Pancreas (tissue), 10 donors: ENCODE data around the gene NPAS2. TPM values are rescaled to one million over a fixed set of nuclear protein-coding genes. Genes with fewer than 3 reads are reported as not detected.
A peak's percentile ranks its signal among the peaks of the same experiment; 100 is the strongest.

Experiments
- ATAC-seq, 4 donors: fragments of 200-7000 bp; cut with Tn5 transposase; one replicate each; pipeline versions ENCODE4 v1.8.0 to v1.9.1; 2020; ENCODE audit warnings: mild to moderate bottlenecking in 4 of 4, moderate library complexity in 4 of 4
- DNase-seq, 6 donors: peaks; one replicate each; pipeline ENCODE4 v3.0.0-alpha.2; 2020
- FAIRE-seq: peaks from 2 replicates; lab custom pipeline; 2012; peaks lifted over from hg19 to GRCh38; lab: Jason Lieb, UNC
- H3K27ac ChIP-seq, 4 donors: fragments of 200-600 bp; sonication (generic); 1 replicate in 3 of 4; 2 replicates in 1 of 4; pipeline versions ENCODE4 v1.5.0 to v1.8.0; 2020
- H3K27me3 ChIP-seq, 4 donors: fragments of 200-600 bp; one replicate each; pipeline ENCODE4 v1.8.0; 2021
- H3K36me3 ChIP-seq, 3 donors: fragments of 200-600 bp; sonication (generic) in 1 of 3; one replicate each; pipeline versions ENCODE4 v1.5.0 to v1.8.0; 2020 to 2021
- H3K4me1 ChIP-seq, 3 donors: fragments of 200-600 bp; one replicate each; pipeline ENCODE4 v1.8.0; 2021
- H3K4me3 ChIP-seq, 4 donors: fragments of 200-600 bp; sonication (generic) in 2 of 4; one replicate each; pipeline versions ENCODE4 v1.5.0 to v1.8.0; 2020 to 2021
- H3K9me3 ChIP-seq, 4 donors: fragments of 200-600 bp; one replicate each; pipeline ENCODE4 v1.8.0; 2021
- WGBS, 2 donors: extraction: QIAGEN DNeasy Blood & Tissue Kit; methylation state at CpG; one replicate each; pipeline ENCODE4 v1.1.7; 2013; 5-methylcytosine and 5-hydroxymethylcytosine counted together
- intact Hi-C, 3 donors: fragments of 100-400 bp; cut with DNase I; formaldehyde crosslinking; loops; one replicate each; pipeline versions ENCODE4 v1.11.1 to v1.14.2; 2022
- polyA plus RNA-seq, 2 donors: library from polyadenylated mRNA; stranded (reverse); fragments of 200-250 nt; gene quantifications; one replicate each; pipeline ENCODE4 v1.2.3, GENCODE V29; 2013
- total RNA-seq, 6 donors: library from RNA; stranded (reverse); fragmentation: NEBNext Ultra II Directional in 4 of 6; extraction: Animal tissue kit (Norgen Biotek cat#: 25700) in 4 of 6; gene quantifications; one replicate each; pipeline versions ENCODE4 v1.2.1 to v1.2.4, GENCODE V29; 2021 to 2023
- TF ChIP-seq, protein P1 (sequence below), 4 donors: fragments of 200-600 bp; sonication (generic) in 3 of 4; IDR thresholded peaks; one replicate each; pipeline versions ENCODE4 v1.5.0 to v1.8.0; 2021; ENCODE audit warnings: antibody characterized with exemption in 4 of 4
- donor health status: healthy with polysubstance abuse.
- donor health status: DM: no; HTN: no; CAD: no; lungs with moderate emphysema.
- donor health status: DM: no; HTN: no; CAD: no.
- donor health status: control.
- donor health status: control.
- donor health status: Bipolar disorder and iron deficiency.
- donor health status: DM: yes; HTN: yes; CAD: no.
- donor health status: DM: no; HTN: no; CAD: no.
- donor health status: DM: no; HTN: no; CAD: no.
- donor health status: DM: yes; HTN: yes; CAD: no.

NPAS2 gene
- total and polyA plus RNA-seq, 8 donors: 20.6 to 46.3 (median 32.7) TPM

DNA sequence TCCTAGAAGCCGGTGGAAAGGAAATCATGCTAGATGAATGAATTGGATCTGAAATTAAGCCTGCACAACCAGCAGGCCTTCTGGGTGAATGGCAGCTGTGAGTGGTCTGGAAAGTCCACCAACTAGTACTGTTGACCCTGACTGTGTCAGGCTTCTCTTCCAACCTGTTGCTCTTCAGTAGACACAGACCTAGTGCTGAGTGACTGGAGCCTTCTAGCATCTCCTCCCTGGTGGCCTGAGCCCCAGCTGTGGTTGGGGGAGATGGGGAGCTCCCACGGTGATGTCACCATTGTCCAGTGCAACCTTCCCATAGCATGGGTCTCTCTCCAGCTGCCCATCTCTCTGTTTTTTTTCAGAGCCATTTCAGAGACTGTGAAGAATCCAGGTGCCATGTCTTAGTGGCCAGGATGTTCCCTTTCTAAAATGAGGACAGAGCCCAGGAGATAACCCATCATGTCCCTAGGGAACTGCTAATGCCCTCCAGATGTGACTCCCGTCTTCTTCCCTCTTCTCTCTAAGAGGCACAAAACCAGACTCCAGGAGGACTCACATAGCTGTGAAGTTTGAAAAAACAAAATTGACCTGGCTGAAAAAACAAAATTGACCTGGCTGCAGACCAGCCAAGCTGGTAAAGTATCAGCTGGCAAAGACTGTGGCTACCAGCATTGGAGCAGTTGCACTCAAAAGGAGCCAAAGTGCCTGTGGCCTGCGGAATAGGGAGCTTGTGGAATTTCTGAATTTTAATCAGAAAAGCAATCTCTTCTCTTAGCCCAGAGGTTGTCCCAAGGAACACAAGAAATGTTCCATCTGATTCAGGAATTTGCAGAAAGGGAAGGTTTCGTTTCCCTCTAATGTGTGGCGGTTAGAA, 114.8 kb downstream of the NPAS2 start:
- ATAC-seq: no peak
- 97% methylated on average over 6 of the region's 6 CpGs for WGBS, 2 donors
- H3K4me3 ChIP-seq: no peak overlapping the region
- H3K27ac ChIP-seq: no peak overlapping the region
- H3K4me1 ChIP-seq: peaks cover 0 to 5% (median 0%) of the 10 kb centered on the region in 3 donors
- DNase-seq: no peak
- peaks cover 0 to 28% (median 0%) of the 10 kb centered on the region in 3 donors for H3K36me3 ChIP-seq
- no peaks in the 10 kb centered on the region for H3K9me3 ChIP-seq
- TF ChIP-seq, protein P1, sequence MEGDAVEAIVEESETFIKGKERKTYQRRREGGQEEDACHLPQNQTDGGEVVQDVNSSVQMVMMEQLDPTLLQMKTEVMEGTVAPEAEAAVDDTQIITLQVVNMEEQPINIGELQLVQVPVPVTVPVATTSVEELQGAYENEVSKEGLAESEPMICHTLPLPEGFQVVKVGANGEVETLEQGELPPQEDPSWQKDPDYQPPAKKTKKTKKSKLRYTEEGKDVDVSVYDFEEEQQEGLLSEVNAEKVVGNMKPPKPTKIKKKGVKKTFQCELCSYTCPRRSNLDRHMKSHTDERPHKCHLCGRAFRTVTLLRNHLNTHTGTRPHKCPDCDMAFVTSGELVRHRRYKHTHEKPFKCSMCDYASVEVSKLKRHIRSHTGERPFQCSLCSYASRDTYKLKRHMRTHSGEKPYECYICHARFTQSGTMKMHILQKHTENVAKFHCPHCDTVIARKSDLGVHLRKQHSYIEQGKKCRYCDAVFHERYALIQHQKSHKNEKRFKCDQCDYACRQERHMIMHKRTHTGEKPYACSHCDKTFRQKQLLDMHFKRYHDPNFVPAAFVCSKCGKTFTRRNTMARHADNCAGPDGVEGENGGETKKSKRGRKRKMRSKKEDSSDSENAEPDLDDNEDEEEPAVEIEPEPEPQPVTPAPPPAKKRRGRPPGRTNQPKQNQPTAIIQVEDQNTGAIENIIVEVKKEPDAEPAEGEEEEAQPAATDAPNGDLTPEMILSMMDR (IDR thresholded peaks at IDR 0.05): no peak
- FAIRE-seq: no peak
- intact Hi-C loops: no loop called here
- no peaks in the 10 kb centered on the region for H3K27me3 ChIP-seq

DNA sequence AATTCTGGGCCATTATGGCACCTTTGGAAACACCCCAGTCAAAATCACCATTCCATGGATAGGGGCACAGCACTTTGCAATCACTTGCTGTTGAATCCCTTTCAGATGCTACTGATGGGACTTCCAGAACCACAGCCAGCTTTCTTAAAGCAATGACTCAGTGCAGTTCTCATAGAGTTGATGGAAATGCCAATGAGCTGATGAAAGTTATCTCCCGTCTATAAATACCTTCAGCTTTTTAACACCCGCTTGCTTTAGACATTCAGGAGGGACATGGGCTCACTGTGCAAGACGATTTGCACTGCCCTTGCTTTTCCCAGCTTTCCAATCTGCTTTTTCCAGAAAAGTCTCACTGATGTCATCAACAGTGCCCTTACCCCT, 115.4 kb downstream of the NPAS2 start:
- no peak for FAIRE-seq
- no peak for ATAC-seq
- no peaks in the 10 kb centered on the region for H3K27me3 ChIP-seq
- TF ChIP-seq, protein P1 (IDR thresholded peaks at IDR 0.05): no peak
- H3K36me3 ChIP-seq: peaks cover 0 to 28% (median 0%) of the 10 kb centered on the region in 3 donors
- 84 to 91% methylated on average over 3 of the region's 3 CpGs for WGBS, 2 donors
- intact Hi-C loops: no loop called here
- H3K4me1 ChIP-seq: peaks cover 0 to 5% (median 0%) of the 10 kb centered on the region in 3 donors
- H3K4me3 ChIP-seq: no peak overlapping the region
- H3K9me3 ChIP-seq: no peaks in the 10 kb centered on the region
- DNase-seq: no peak
- no peak overlapping the region for H3K27ac ChIP-seq

DNA sequence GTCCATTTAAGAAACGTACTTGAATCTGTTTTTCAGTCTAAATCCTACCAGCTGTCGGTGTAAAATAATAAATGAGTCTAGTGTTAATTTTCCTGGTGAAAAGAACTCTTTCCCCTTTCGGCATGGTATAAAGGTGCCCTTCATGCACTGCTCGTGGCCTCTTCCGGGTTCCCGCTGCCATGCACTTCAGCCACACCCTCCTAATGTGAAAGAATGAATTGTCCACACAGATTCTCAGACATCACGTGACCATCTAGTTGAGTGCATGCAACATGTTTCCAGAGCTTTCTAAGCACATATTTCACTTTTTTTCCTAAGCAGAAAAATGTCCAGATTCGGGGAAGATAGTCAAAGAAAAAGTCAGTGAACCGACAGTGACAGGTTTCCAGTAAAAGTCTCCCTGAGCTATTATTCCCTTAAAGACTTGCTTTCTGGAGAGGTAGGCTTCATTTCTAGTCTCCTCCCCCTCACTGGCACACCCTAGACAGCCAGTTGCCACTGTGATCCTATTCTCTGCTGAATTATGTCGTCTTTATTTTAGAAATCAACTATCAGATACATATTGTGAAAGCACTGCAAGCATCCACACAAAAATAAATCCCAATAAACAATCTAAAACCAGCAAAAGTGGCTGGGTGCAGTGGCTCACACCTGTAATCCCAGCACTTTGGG, 116.3 kb downstream of the NPAS2 start:
- TF ChIP-seq, protein P1 (IDR thresholded peaks at IDR 0.05): no peak
- 83 to 87% methylated on average over 10 of the region's 10 CpGs for WGBS, 2 donors
- Histone ChIP-seq H3K9me3 (no peaks in the 10 kb centered on the region), H3K36me3 (peaks cover 0 to 28% (median 0%) of the 10 kb centered on the region in 3 donors), H3K4me3 (no peak overlapping the region), H3K27me3 (no peaks in the 10 kb centered on the region), H3K27ac (no peak overlapping the region), H3K4me1 (peaks cover 0 to 5% (median 0%) of the 10 kb centered on the region in 3 donors)
- intact Hi-C loops: no loop called here
- DNase-seq (no peak), ATAC-seq (peak in 1 of 4 donors; percentile 25), FAIRE-seq (no peak)

DNA sequence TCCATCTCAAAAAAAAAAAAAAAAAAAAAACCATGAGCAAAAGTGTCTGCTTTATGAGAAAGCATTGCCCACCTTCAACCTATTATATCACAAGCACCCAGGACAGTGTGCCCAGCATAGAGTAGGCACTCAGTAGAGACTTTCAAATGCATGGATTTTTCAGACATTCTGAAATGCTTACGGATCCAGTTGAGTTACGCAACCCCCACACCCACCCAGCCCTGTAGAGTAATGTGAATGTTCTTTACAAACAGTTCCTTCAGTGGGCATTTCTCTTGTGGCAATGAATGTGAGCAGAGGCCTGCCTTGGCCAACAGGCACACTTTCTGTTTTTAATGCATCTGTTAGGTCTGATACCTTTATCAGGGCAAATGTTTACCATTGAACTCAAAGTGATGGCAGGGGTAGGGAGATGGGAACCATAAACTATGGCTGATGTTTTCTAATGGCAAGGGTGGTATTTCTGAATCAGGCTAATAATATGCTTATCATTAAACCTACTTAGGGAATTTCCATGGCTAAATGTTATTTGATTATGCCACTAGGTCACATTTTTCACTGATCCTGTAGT, 117.1 kb downstream of the NPAS2 start:
- no peaks in the 10 kb centered on the region for H3K9me3 ChIP-seq
- H3K36me3 ChIP-seq: peaks cover 0 to 28% (median 0%) of the 10 kb centered on the region in 3 donors
- H3K4me1 ChIP-seq: peaks cover 0 to 5% (median 0%) of the 10 kb centered on the region in 3 donors
- FAIRE-seq (no peak), ATAC-seq (peak in 1 of 4 donors; percentile 75), DNase-seq (no peak)
- TF ChIP-seq, protein P1 (IDR thresholded peaks at IDR 0.05): no peak
- H3K27me3 ChIP-seq: no peaks in the 10 kb centered on the region
- no peak overlapping the region for H3K27ac ChIP-seq
- 70 to 94% methylated on average over 2 of the region's 2 CpGs for WGBS, 2 donors
- intact Hi-C loops: no loop called here
- H3K4me3 ChIP-seq: no peak overlapping the region
